NCI-H82 (cell line): ENCODE data around the gene TRMT1L.

Source experiments
- DNase-seq: peaks from one replicate; lab custom pipeline; 2025; lab: John Stamatoyannopoulos, UW

Gene TRMT1L

GRCh38 chr1:185111873-185112272 is 44.9 kb downstream of the TRMT1L start:
- no peak for DNase-seq

GRCh38 chr1:185110145-185110544 is 46.6 kb downstream of the TRMT1L start:
- peak; percentile 37 for DNase-seq

DNA sequence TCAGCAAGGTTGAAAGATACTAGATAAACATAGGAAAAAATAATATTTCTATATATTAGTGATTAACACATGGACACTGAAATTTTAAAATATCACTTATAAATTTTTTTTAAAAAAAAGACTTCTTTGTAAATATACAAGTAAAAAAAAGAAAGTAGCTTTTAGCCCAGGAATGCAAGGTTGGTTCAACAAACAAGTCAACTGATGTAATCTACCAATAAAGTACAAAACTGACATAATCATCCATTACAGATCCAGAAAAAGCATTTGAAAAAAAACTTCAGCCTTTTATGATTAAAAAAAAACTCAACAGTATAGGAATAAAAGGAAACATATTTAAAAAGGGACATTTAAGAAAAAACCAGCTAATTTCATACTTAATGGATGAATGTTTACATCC is 48.4 kb downstream of the TRMT1L start:
- DNase-seq = peak; percentile 10

- no peak for DNase-seq
Observed at GRCh38 chr1:185105121-185105520, 51.6 kb downstream of the TRMT1L start.

DNA sequence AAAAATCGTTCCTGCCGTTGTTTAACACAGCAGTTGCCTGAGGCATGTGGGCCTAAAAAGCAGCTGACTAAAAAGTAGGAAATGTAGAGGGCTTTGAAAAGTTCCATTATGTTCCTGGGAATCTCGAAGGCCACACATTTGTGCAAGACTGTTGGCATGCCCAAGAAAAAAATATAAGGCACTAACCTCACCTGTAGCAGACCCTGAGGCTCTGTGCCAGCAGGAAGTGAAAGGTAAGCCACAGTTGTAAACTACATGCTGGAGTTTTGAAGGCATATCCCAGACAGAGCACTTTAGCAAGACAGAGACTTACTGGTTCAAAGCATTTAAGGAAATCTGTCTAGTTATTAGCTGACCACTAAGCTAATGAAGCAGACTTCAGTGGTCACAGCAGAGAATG is 52.7 kb downstream of the TRMT1L start:
- no peak for DNase-seq

DNA sequence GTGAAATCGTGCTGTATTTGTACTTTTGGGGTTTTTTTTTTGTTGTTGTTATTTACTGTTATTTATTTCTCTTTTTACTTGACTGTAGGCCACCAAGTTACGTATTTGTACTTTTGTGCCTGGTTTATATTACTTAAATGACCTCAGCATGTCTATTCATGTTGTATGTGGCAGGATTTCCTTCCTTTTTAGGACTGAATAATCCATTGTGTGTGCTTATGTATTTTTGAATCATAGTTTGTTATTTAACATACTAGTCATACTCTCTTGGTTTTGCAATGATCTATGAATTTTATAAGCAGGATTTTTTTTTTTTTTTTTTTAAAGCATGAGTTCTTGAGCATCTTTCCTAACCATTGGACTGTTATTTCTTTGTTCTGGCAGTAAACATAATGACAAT is 60.2 kb downstream of the TRMT1L start:
- DNase-seq = no peak

DNA sequence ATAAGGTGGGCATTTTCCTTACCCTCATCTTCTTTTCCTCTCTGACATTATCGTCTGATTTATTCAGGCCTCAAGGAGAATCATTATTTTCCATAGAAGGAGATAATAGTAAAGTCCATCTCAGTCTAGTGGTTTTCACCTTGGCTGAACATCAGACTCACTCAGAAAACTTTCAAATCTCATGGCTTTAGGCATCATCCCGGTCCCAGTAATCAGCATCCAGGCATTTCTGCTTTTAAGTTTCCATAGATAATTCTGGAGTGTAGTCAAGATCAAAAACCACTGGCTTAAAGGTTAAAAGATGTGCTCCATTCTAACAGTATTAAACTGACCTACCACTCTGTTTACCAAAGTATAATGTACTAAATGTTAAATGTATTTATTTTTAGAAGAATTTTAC is 62.0 kb downstream of the TRMT1L start:
- DNase-seq = no peak

DNA sequence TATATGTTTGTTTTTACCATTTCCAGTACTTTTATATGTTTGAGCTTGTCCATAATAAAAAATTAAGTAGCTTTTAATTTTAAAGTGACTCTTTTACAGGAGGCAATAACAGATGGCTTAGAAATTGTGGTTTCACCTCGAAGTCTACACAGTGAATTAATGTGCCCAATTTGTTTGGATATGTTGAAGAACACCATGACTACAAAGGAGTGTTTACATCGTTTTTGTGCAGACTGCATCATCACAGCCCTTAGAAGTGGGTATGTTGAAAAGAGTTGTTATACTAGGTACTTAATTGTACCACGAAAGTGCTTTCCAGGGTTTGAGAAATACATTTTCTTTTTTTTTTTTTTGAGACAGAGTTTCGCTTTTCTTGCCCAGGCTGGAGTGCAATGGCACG is 65.3 kb downstream of the TRMT1L start:
- DNase-seq = no peak

DNA sequence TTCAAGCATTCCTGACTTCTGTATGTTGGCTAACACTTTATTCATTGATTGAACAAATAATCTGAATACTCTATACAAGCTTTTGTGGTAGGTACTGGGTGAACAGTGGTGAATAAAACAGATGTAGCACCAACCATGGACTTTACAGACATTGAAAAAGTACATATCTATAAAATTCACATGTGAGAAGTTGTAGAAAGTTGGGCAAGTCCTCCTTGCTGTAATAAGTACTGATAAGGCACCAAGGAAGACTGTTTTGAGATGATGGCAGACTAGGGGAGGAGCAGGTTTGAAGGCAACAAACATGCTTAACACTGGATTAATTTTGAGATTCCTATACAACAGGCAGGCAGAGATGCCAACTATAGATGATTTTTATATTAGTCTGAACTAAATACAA is 69.0 kb downstream of the TRMT1L start:
- DNase-seq = no peak

GRCh38 chr1:185087101-185087500 is 69.7 kb downstream of the TRMT1L start:
- DNase-seq = no peak

DNA sequence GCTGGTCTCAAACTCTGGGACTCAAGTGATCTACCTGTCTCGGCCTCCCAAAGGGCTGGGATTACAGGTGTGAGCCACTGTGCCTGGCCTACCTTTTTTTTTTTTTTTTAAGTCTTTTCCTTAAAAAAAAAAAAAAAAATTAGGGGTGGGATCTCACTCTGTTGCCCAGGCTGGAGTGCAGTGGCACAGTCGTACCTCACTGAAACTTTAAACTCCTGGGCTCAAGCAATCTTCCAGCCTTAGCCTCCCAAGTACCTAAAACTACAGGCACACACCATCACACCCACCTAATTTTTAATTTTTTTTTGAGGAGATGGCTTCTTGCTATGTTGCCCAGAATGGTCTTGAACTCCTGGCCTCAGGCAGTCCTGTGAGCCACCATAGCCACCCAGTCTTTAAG is 72.9 kb downstream of the TRMT1L start:
- no peak for DNase-seq

GRCh38 chr1:185080422-185080821 is 76.3 kb downstream of the TRMT1L start:
- DNase-seq = no peak

GRCh38 chr1:185077374-185077773 is 79.4 kb downstream of the TRMT1L start:
- no peak for DNase-seq

DNA sequence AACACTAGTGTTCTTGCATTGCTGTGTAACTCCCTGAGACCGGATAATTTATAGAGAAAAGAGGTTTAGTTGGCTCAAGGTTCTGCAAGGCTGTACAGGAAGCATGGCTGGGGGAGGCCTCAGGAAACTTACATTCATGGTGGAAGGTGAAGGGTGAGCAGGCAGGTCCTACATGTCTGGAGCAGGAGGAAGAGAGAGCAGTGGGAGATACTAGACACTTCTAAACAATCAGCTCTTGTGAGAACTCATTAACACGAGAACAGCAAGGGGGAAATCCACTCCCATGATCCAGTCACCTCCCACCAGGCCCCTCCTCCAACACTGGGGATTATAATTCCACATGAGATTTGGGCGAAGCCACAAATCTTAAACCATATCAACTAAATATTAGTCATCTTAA is 81.3 kb downstream of the TRMT1L start:
- DNase-seq = no peak

DNA sequence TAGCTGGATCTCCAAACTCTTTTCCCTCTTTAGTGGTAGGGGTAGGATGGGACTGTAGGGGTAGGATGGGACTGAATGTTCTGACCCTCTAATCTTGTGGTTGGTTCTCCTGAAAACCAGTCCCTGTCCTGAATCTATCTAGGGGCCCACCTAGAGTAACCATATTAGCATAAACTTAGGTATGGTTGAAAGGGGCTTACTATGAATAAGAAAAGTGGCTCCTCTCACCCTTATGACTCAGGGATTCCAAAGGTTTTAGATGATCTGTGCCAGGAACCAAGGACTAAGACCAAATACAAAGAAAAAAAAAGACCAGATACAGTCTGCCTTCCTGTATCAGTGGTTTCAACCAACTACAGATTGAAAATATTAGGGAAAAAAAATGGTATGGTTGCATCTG is 82.4 kb downstream of the TRMT1L start:
- DNase-seq = no peak

GRCh38 chr1:185073725-185074124 is 83.0 kb downstream of the TRMT1L start:
- no peak for DNase-seq

- DNase-seq = no peak
Observed at GRCh38 chr1:185070051-185070450, 86.7 kb downstream of the TRMT1L start.

DNA sequence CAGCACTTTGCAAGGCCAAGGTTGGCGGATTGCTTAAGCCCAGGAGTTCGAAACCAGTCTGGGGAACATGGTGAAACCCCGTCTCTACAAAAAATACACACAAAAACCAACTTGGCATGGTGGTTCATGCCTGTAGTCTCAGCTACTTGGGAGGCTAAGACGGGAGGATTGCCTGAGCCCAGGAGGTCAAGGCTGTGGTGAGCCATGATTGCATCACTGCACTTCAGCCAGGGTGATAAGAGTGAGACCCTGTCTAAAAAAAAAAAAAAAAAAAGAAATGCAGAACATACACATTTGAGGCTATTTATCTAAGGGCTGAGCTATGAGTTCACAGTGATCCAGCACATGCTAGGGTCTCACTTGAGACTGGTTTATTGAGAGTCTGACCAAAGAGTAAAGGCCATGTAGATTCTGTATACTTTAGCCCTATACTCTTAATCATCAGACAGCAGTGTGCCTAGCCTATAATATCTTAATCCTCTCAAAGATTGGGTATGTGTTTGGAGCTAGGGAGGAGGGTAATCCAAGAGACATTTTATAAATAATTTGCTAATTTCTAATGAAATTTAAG is 87.5 kb downstream of the TRMT1L start:
- DNase-seq = peak; percentile 44

GRCh38 chr1:185068341-185068740 is 88.4 kb downstream of the TRMT1L start:
- no peak for DNase-seq
